Fibroblast of the conjunctiva (primary cell): Measurements from ENCODE around the gene CUL2.
"Not testable (repeated sequence)": the region's sequence is repeated elsewhere in the genome, so short reads cannot be mapped to it uniquely, and the experiment has no call there.

Experiments used
- DNase-seq: peaks from one replicate; pipeline ENCODE4 v3.0.0-alpha.2; 2010; ENCODE audit warnings: low read depth

Gene CUL2

GRCh38 chr10:34979938-34980337, 110.2 kb downstream of the CUL2 start:
- DNase-seq, result no peak

GRCh38 chr10:34978080-34978479, 112.1 kb downstream of the CUL2 start:
- DNase-seq, result no peak

- not testable (repeated sequence) for DNase-seq
Observed at GRCh38 chr10:34976380-34976910, 113.7 kb downstream of the CUL2 start.

GRCh38 chr10:34974364-34975065, 115.6 kb downstream of the CUL2 start:
- DNase-seq, result not testable (repeated sequence)

DNA sequence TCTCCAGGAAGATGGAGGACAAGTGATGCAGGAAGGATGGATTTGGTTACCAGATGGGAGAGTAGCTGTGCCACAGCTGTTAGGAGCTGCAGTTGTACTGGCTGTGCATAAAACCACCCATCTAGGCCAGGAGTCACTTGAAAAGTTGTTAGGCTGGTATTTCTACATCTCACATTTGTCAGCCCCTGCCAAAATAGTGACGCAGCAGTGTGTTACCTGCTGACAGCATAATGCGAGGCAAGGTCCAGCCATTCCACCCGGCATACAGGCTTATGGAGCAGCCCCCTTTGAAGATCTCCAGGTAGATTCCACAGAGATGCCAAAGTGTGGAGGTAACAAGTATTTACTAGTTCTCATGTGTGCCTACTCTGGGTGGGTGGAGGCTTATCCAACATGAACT, 116.4 kb downstream of the CUL2 start:
- DNase-seq, result not testable (repeated sequence)

DNA sequence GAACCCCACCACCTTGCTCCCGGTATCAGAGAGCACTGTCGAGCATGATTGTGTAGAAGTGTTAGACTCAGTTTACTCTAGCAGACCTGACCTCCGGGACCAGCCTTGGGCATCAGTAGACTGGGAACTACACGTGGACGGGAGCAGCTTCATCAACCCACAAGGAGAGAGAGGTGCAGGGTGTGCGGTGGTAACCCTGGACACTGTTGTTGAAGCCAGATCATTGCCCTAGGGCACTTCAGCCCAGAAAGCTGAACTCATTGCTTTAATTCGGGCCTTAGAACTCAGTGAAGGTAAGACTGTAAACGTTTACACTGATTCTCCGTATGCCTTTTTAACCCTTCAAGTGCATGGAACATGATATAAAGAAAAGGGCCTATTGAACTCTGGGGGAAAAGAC, 117.0 kb downstream of the CUL2 start:
- not testable (repeated sequence) for DNase-seq

DNA sequence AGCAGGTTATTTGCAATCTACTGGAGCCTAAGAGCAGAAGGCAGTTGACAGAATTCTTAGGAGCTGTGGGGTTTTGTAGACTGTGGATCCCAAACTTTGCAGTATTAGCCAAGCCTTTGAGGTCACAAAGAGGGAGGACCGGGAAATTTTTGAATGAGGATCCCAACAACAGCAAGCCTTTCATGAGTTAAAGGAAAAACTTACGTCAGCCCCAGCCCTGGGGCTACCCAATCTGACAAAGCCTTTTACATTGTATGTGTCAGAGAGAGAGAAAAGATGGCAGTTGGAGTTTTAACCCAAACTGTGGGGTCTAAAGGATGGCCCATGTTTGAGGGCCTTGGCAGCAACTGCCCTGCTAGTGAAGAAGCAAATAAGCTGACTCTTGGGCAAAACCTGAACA, 117.5 kb downstream of the CUL2 start:
- not testable (repeated sequence) for DNase-seq

GRCh38 chr10:34971606-34972334, 118.4 kb downstream of the CUL2 start:
- DNase-seq, result not testable (repeated sequence)

GRCh38 chr10:34969171-34969570, 121.0 kb downstream of the CUL2 start:
- DNase-seq, result no peak

DNA sequence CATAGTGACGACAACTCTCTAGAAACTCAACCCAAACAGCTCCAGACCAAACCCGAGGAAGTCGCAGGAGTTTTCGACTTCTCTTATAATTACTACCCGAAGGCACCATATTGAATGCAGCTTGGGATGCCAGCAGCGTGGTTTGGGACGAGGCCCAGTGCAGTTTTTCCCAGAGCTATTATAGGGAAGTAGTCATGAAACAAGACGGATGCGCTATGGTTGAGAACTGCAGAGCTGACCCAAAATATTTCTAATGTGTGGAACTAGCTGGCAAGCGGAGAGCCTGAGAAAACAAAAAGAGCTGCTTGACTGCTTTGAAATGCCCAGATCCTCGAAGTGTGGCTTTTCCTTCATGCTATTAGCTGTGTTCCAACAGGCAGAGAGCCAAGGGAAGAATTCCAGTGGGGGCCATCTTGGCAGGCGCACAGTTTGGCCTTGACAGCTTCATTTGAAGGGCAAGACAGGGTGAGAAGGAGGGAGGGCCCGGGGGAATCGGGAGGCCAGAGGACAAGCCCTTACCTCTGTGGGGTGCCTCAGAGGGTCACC, 122.7 kb downstream of the CUL2 start:
- DNase-seq, result peak; percentile 45

GRCh38 chr10:34966451-34966850, 123.7 kb downstream of the CUL2 start:
- DNase-seq, result peak; percentile 26

DNA sequence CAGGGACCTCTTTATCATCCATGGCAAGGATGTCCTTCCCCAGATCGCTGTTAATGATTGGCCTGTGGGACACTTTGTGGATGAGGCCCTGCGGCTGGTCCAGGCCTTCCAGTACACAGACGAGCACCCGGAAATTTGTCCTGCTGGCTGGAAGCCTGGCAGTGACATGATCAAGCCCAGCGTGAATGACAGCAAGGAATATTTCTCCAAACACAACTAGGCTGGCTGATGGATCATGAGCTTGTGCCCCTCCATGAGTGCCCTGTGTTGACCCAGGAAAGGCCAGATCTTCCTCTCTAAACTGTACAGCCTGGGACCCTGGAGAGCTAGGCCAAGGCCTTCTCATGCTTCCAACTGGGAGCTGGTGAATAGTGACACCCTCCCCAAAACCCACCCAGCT, 124.1 kb downstream of the CUL2 start:
- DNase-seq, result no peak

DNA sequence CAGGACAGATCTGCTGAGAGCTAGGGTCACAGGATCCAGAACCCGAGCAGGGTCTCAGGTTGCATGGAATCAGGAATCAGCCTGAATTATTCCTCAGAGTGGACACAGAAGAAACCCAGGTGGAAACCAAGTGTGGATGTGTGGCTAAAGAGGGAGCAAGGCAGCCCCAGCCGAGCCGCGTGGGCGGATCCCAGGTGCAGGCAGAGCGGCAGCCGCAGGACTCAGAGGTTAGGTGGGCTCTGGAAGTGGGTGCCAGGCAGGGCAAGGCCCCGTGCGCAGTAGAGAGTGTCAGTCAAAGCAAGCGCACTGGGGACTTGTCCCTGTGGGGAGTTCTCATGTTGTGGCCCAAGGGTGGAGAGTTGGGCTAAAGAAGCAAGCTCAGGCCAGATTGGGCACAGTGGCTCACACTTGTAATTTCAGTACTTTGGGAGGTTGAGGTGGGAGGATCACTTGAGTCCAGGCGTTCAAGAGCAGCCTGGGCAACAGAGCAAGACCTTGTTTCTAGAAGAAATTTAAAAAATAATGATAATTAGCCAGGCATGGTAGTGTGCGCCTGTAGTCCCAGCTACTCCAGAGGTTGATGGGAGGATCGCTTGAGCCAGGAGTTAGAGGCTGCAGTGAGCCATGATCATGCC, 125.9 kb downstream of the CUL2 start:
- DNase-seq, result no peak

DNA sequence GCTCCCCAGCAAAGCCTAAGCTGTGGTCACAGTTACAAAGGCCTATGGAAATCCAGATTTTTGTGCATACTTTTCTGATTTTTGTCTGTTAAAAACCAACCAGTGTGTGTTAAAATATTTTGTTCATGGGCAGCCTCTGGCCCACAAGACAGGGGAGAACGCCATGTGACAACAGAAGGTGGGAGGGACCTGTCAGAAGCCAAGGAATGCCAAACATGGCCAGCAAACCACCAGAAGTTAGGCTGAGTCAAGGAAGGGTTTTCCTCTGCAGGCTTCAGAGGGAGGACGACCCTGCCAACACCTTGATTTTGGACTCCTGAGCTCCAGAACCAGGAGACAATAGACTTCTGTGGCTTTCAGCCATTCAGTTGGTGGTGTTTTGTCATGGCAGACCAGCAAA, 127.3 kb downstream of the CUL2 start:
- DNase-seq, result no peak

DNA sequence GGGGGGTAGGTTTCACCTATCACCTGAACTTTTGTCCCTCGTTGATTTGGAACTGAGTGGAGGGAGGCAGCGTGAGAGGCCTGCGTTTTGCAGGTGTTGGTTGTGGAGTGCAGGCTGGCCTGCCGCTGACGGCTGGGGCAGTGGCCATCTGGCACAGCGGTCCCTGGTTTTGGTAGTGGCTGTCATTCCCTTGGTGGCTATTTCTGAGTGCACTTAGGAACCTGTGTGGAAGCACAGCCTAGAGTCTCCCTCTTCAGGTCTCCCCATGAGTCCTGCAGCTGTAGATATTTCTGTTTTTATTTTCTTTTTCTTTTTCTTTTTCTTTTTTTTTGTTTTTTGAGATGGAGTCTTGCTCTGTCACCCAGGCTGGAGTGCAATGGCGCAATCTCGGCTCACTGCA, 129.2 kb downstream of the CUL2 start:
- DNase-seq, result peak; percentile 12

DNA sequence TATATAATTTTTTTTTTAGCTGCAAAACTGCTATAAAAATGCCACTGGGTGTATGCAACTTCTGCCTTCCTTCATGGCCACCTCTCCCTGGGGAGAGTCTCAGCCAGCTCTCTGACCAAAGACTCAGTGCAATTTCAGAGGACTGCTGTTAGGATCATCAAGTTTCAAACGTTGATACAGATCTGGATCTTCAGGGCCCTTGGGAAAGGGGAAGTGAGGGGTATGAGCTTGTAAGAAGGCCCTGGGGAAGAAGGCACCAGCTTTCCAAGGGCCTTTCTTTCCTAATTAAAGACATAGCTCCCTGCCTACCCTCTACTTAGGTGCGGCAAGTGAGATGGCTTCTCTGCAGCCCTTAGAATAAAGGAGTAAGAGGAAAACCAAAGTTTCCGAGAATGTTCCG, 130.4 kb downstream of the CUL2 start:
- DNase-seq, result no peak

- no peak for DNase-seq
Observed at GRCh38 chr10:34959321-34959720, 130.8 kb downstream of the CUL2 start.
